K562 (cell line): ENCODE data around the gene SMARCC1. TPM values are rescaled to one million over a fixed set of nuclear protein-coding genes. Genes with fewer than 3 reads are reported as not detected.

Source experiments
- ATAC-seq: fragments of 200-7000 bp; cut with Tn5 transposase; 3 replicates; pipeline ENCODE4 v1.9.1; 2020; ENCODE audit warnings: moderate library complexity
- BruUV-seq: library from RNA; stranded (reverse); fragments of 400-500 nt; replicated peaks from 2 replicates; lab custom pipeline; 2021; lab: Mats Ljungman, UMichigan
- CTCF ChIA-PET: fragments of 300-600 bp; formaldehyde crosslinking; extraction: SDS; loops from one replicate; lab custom pipeline; 2021; ENCODE audit warnings: low intra/inter-chr PET ratio; lab: Yijun Ruan, JAX
- POLR2A ChIA-PET: fragments of 300-600, 350-650 bp; sonication (Branson Sonifier 250); formaldehyde crosslinking; extraction: SDS; loops from one replicate; lab custom pipeline; 2021; ENCODE audit warnings: antibody characterized with exemption, inconsistent platforms; lab: Yijun Ruan, JAX
- DNase-seq, 4 experiments: peaks; one replicate each; pipeline versions ENCODE4 v3.0.0 to v3.0.0-alpha.2; 2011 to 2018; ENCODE audit warnings: low spot score in 3 of 4, mixed read lengths in 3 of 4; ENCODE audit errors: extremely low read depth in 1 of 4
- FAIRE-seq: peaks from 2 replicates; lab custom pipeline; 2011; peaks lifted over from hg19 to GRCh38; lab: Jason Lieb, UNC
- H2AFZ ChIP-seq: 2 replicates; pipeline ENCODE4 v1.6.0; 2011; ENCODE audit warnings: low read depth, low read length, control low read depth, inconsistent platforms
- H3K27ac ChIP-seq: fragments of 200-600 bp; 3 replicates; pipeline ENCODE4 v1.8.0; 2011; ENCODE audit warnings: low read depth, mild to moderate bottlenecking, control low read depth, inconsistent platforms, low read length, moderate library complexity, mixed read lengths; ENCODE audit errors: extremely low read depth
- H3K27me3 ChIP-seq, 2 experiments: fragments of 300-600 bp in 1 of 2; 2 replicates in 1 of 2; 3 replicates in 1 of 2; pipeline versions ENCODE4 v1.6.0 to v1.8.0; 2011; ENCODE audit warnings: inconsistent platforms in 2 of 2, low read length in 2 of 2, mild to moderate bottlenecking in 1 of 2, mixed read lengths in 1 of 2, moderate library complexity in 1 of 2; ENCODE audit not compliant: control insufficient read depth in 2 of 2, insufficient read depth in 2 of 2
- H3K36me3 ChIP-seq: fragments of 300-600 bp; 3 replicates; pipeline ENCODE4 v1.8.0; 2011; ENCODE audit warnings: mild to moderate bottlenecking, low read length, inconsistent platforms; ENCODE audit not compliant: control insufficient read depth, insufficient read depth
- H3K4me1 ChIP-seq, 2 experiments: fragments of 200-600 bp in 1 of 2; replicated peaks in 1 of 2; 2 replicates in 1 of 2; 3 replicates in 1 of 2; pipeline versions ENCODE4 v1.5.1 to v1.8.0; 2011; ENCODE audit warnings: inconsistent platforms in 2 of 2, low read length in 2 of 2, mild to moderate bottlenecking in 1 of 2, mixed read lengths in 1 of 2, moderate library complexity in 1 of 2; ENCODE audit not compliant: control insufficient read depth in 2 of 2, insufficient read depth in 2 of 2
- H3K4me2 ChIP-seq: 2 replicates; pipeline ENCODE4 v1.6.1; 2011; ENCODE audit warnings: low read length, control low read depth, inconsistent platforms, mixed read lengths; ENCODE audit not compliant: insufficient read depth
- H3K4me3 ChIP-seq: fragments of 200-600 bp; sonication (generic), shearing (Covaris generic); 2 replicates; pipeline ENCODE4 v1.5.1; 2016; ENCODE audit warnings: control low read depth, inconsistent platforms
- H3K79me2 ChIP-seq: fragments of 200-600 bp; 3 replicates; pipeline ENCODE4 v1.8.0; 2011; ENCODE audit warnings: low read length, inconsistent platforms; ENCODE audit not compliant: control insufficient read depth, insufficient read depth
- H3K9ac ChIP-seq, 2 experiments: 2 replicates each; pipeline versions ENCODE4 v1.6.0 to v1.6.1; 2011; ENCODE audit warnings: low read depth in 2 of 2, low read length in 2 of 2, control low read depth in 1 of 2, inconsistent platforms in 1 of 2, mild to moderate bottlenecking in 1 of 2, mixed read lengths in 1 of 2; ENCODE audit not compliant: insufficient read depth in 1 of 2
- H3K9me1 ChIP-seq: one replicate; pipeline ENCODE4 v1.6.0; 2011; ENCODE audit warnings: inconsistent platforms, mild to moderate bottlenecking, low read length, moderate library complexity; ENCODE audit not compliant: control insufficient read depth, insufficient read depth
- H3K9me3 ChIP-seq: replicated peaks from 2 replicates; pipeline ENCODE4 v1.5.1; 2011; ENCODE audit warnings: low read depth, low read length, inconsistent platforms; ENCODE audit not compliant: control insufficient read depth, insufficient read depth
- H4K20me1 ChIP-seq: replicated peaks from 2 replicates; pipeline ENCODE4 v1.6.1; 2011; ENCODE audit warnings: low read length, inconsistent platforms, mixed read lengths; ENCODE audit not compliant: control insufficient read depth, insufficient read depth
- FOXK2 ChIP-seq, 2 experiments: fragments of 450-650 bp; IDR thresholded peaks in 1 of 2; conservative IDR thresholded peaks in 1 of 2; 2 replicates each; pipeline ENCODE4 v1.6.1; 2016; ENCODE audit warnings: low read depth in 2 of 2, mild to moderate bottlenecking in 1 of 2
- GTF2A2 ChIP-seq: IDR thresholded peaks from 2 replicates; pipeline ENCODE4 v1.6.1; 2016; ENCODE audit warnings: mild to moderate bottlenecking, missing genetic modification characterization, missing compliant biosample characterization
- SNAPC5 ChIP-seq: fragments of 250-450 bp; sonication (Bioruptor Pico); IDR thresholded peaks from 2 replicates; pipeline ENCODE4 v1.8.0; 2021; ENCODE audit warnings: moderate library complexity, mild to moderate bottlenecking, inconsistent platforms
- ZBTB17 ChIP-seq: fragments of 450-650 bp; formaldehyde crosslinking; IDR thresholded peaks from 2 replicates; pipeline ENCODE4 v1.4.0; 2020; ENCODE audit warnings: mild to moderate bottlenecking
- ZEB2 ChIP-seq: fragments of 450-650 bp; IDR thresholded peaks from 2 replicates; pipeline ENCODE4 v1.6.1; 2016
- ZNF354B ChIP-seq: fragments of 250-450 bp; sonication (Bioruptor Pico); IDR thresholded peaks from 2 replicates; pipeline ENCODE4 v1.4.0; 2020
- WGBS: fragments of 100-300 bp; shearing (Covaris generic); methylation state at CpG from one replicate; pipeline ENCODE4 v1.1.6; 2016; ENCODE audit warnings: low coverage, mixed read lengths; ENCODE audit not compliant: insufficient coverage; ENCODE audit errors: missing lambda C conversion rate; 5-methylcytosine and 5-hydroxymethylcytosine counted together
- in situ Hi-C: fragments of 300-500 bp; cut with MboI; formaldehyde crosslinking; loops from 4 replicates; pipeline ENCODE4 v1.15.0; 2018; ENCODE audit warnings: inconsistent platforms, mixed read lengths
- intact Hi-C: fragments of 100-400 bp; cut with micrococcal nuclease; formaldehyde crosslinking; loops from 2 replicates; pipeline ENCODE4 v1.14.2; 2022
- polyA plus RNA-seq, 8 experiments: library from polyadenylated mRNA; depleted of rRNA in 4 of 8; stranded (reverse) in 5 of 8; unstranded in 3 of 8; fragments of >200 nt; fragmentation: Nextera tagmentation in 2 of 8; fragmentation: Illumina TruSeq in 1 of 8; extraction: Ambion mirVana in 2 of 8; extraction: Trizol in 1 of 8; gene quantifications; 2 replicates each; pipeline versions ENCODE4 v1.2.1 to v1.2.3, GENCODE V29; 2011 to 2014; ENCODE audit warnings: inconsistent platforms in 1 of 8, missing spikeins in 1 of 8
- small RNA-seq: library from RNA; depleted of rRNA; stranded (forward); fragments of <200 nt; gene quantifications from one replicate; pipeline ENCODE3, GENCODE V24; 2014
- total RNA-seq, 7 experiments: library from RNA; depleted of rRNA in 6 of 7; stranded (reverse); fragments of >200 nt in 6 of 7; fragmentation: Illumina TruSeq in 2 of 7; extraction: Trizol in 2 of 7; gene quantifications; 2 replicates each; pipeline versions ENCODE4 v1.2.1 to v1.2.3, GENCODE V29; 2011 to 2021; ENCODE audit warnings: low replicate concordance in 1 of 7

SMARCC1 gene
- total and polyA plus RNA-seq, 9 of the 15 experiments (the other 6 are each of a cell fraction or from before 2014, with no cell fraction given) = 20.7 to 199 (median 66.0) TPM

- Histone ChIP-seq H3K4me2 (no peak overlapping the region), H3K9me3 (0 out of 2 replicates have a peak, but pooled peaks cover 3% of the 10 kb centered on the region), H3K9me1 (no peaks in the 10 kb centered on the region), H3K4me1 (peaks cover 8 to 16% of the 10 kb centered on the region in 2 experiments; a peak in 4 of 5 replicates), H3K27ac (no peak overlapping the region), H4K20me1 (no peaks in the 10 kb centered on the region), H3K79me2 (no peaks in the 10 kb centered on the region), H3K27me3 (no peaks in the 10 kb centered on the region), H3K9ac (no peak overlapping the region; a peak in 1 of 4 replicates), H2AFZ (peak overlapping the region; percentile 34), H3K4me3 (no peak overlapping the region), H3K36me3 (no peaks in the 10 kb centered on the region)
- no TSS peak for BruUV-seq
- 59% methylated on average over 19 of the region's 19 CpGs for WGBS
- CTCF ChIA-PET = interaction anchor here (0.6 kb wide), 1 partner anchor 1564 kb away, joined by 3 read pairs; no protein-coding TSS in a partner anchor
- POLR2A ChIA-PET = interaction anchor here (1.0 to 1.3 kb wide), 2 partner anchors 14 to 70 kb away, joined by 3 to 4 read pairs; no protein-coding TSS in a partner anchor
- ATAC-seq (no peak), DNase-seq (no peak), FAIRE-seq (no peak)
- TF ChIP-seq FOXK2 (conservative IDR thresholded peaks at IDR 0.05 in 1 of 2, IDR thresholded peaks at IDR 0.05 in 1 of 2; ENCODE audit: low read depth in 2 of 2) (no peak), ZEB2 (no peak), ZNF354B (CRISPR knock-in tag) (no peak), GTF2A2 (tag) (no peak), SNAPC5 (no peak), ZBTB17 (no peak)
- in situ Hi-C loops (no loop called here), intact Hi-C loops (no loop called here)
These were observed 245.3 kb downstream of the SMARCC1 start for GRCh38 chr3:47536221-47536891.

Small RNAs within 50 kb of the gene (small RNA-seq; reads per million reads assigned to genes)
- gene RF02271 (not detected), gene RN7SL870P (not detected)

Other genes with a start within 250 kb of the SMARCC1 start
- 2.5 and 3.4 TPM in 2 replicates for gene CSPG5, start 203.0 kb downstream of the SMARCC1 start, total RNA-seq (2014; rRNA removed)
- gene CSPG5, start 203.0 kb downstream of the SMARCC1 start, total RNA-seq (2014; rRNA removed; fragmentation: Illumina TruSeq; extraction: Trizol) = 1.4 and 1.8 TPM in 2 replicates
- 1.3 and 1.4 TPM in 2 replicates for gene CSPG5, start 203.0 kb downstream of the SMARCC1 start, total RNA-seq (2015; rRNA removed; fragmentation: Illumina TruSeq; extraction: Trizol)
- gene CSPG5, start 203.0 kb downstream of the SMARCC1 start, total RNA-seq (2021) = 2.9 and 3.3 TPM in 2 replicates
- gene CSPG5, start 203.0 kb downstream of the SMARCC1 start, polyA plus RNA-seq (2011; rRNA removed) = 2.2 and 2.4 TPM in 2 replicates
- 2.6 and 3.3 TPM in 2 replicates for gene CSPG5, start 203.0 kb downstream of the SMARCC1 start, polyA plus RNA-seq (2014; fragmentation: Illumina TruSeq; extraction: Trizol)
- gene CSPG5, start 203.0 kb downstream of the SMARCC1 start, polyA plus RNA-seq (2014; fragmentation: Nextera tagmentation; extraction: Ambion mirVana) = under 1 TPM; 0.06 to 0.17 TPM
- gene CSPG5, start 203.0 kb downstream of the SMARCC1 start, polyA plus RNA-seq (2014; rRNA removed) = 2.6 and 4.5 TPM in 2 replicates
- 144 and 154 TPM in 2 replicates for gene DHX30, start 21.2 kb upstream of the SMARCC1 start, total RNA-seq (2014; rRNA removed)
- 48.8 and 53.4 TPM in 2 replicates for gene DHX30, start 21.2 kb upstream of the SMARCC1 start, total RNA-seq (2014; rRNA removed; fragmentation: Illumina TruSeq; extraction: Trizol)
- 79.0 and 82.5 TPM in 2 replicates for gene DHX30, start 21.2 kb upstream of the SMARCC1 start, total RNA-seq (2015; rRNA removed; fragmentation: Illumina TruSeq; extraction: Trizol)
- gene DHX30, start 21.2 kb upstream of the SMARCC1 start, total RNA-seq (2021) = 155 and 158 TPM in 2 replicates
- 57.0 and 90.6 TPM in 2 replicates for gene DHX30, start 21.2 kb upstream of the SMARCC1 start, polyA plus RNA-seq (2011; rRNA removed)
- gene DHX30, start 21.2 kb upstream of the SMARCC1 start, polyA plus RNA-seq (2014; fragmentation: Illumina TruSeq; extraction: Trizol) = 83.6 and 100 TPM in 2 replicates
- gene DHX30, start 21.2 kb upstream of the SMARCC1 start, polyA plus RNA-seq (2014; fragmentation: Nextera tagmentation; extraction: Ambion mirVana) = 10 to 100 TPM; 12.3 to 14.2 TPM
- 104 and 113 TPM in 2 replicates for gene DHX30, start 21.2 kb upstream of the SMARCC1 start, polyA plus RNA-seq (2014; rRNA removed)
- 34.6 and 40.4 TPM in 2 replicates for gene MAP4, start 234.5 kb upstream of the SMARCC1 start, total RNA-seq (2014; rRNA removed)
- gene MAP4, start 234.5 kb upstream of the SMARCC1 start, total RNA-seq (2014; rRNA removed; fragmentation: Illumina TruSeq; extraction: Trizol) = 36.8 and 43.5 TPM in 2 replicates
- gene MAP4, start 234.5 kb upstream of the SMARCC1 start, total RNA-seq (2015; rRNA removed; fragmentation: Illumina TruSeq; extraction: Trizol) = 36.4 and 42.6 TPM in 2 replicates
- gene MAP4, start 234.5 kb upstream of the SMARCC1 start, total RNA-seq (2021) = 127 and 141 TPM in 2 replicates
- 37.5 and 84.6 TPM in 2 replicates for gene MAP4, start 234.5 kb upstream of the SMARCC1 start, polyA plus RNA-seq (2011; rRNA removed)
- 101 and 107 TPM in 2 replicates for gene MAP4, start 234.5 kb upstream of the SMARCC1 start, polyA plus RNA-seq (2014; fragmentation: Illumina TruSeq; extraction: Trizol)
- 10 to 100 TPM; 13.3 to 28.4 TPM for gene MAP4, start 234.5 kb upstream of the SMARCC1 start, polyA plus RNA-seq (2014; fragmentation: Nextera tagmentation; extraction: Ambion mirVana)
- 47.5 and 60.3 TPM in 2 replicates for gene MAP4, start 234.5 kb upstream of the SMARCC1 start, polyA plus RNA-seq (2014; rRNA removed)